ENCODE data around the gene WDR88. TPM values are rescaled to one million over a fixed set of nuclear protein-coding genes. Genes with fewer than 3 reads are reported as not detected.

Gene WDR88
- total RNA-seq, result not detected

- Mint-ChIP-seq H3K27me3 (ENCODE audit: low read depth) (peaks cover 2% of the 10 kb centered on the region), H3K36me3 (ENCODE audit: insufficient read depth) (peaks cover 17% of the 10 kb centered on the region), H3K9me3 (no peaks in the 10 kb centered on the region), H3K4me3 (no peak within 1 kb of the TSS), H3K4me1 (ENCODE audit: low read depth) (peaks cover 4% of the 10 kb centered on the region)
- no peak for DNase-seq
- ATAC-seq, result no peak
Observed at GRCh38 chr19:33132021-33132420, at the start of gene WDR88. Gene WDR88, plus strand, starts transcription at chr19:33132114. Its CDS starts 56 bp downstream, at chr19:33132170.

- Mint-ChIP-seq H3K27me3 (ENCODE audit: low read depth) (no peaks in the 10 kb centered on the region), H3K4me1 (ENCODE audit: low read depth) (peaks cover 16% of the 10 kb centered on the region), H3K9me3 (no peaks in the 10 kb centered on the region), H3K4me3 (no peak overlapping the region), H3K36me3 (ENCODE audit: insufficient read depth) (peaks cover 13% of the 10 kb centered on the region)
- no peak for ATAC-seq
- DNase-seq, result no peak
Observed at GRCh38 chr19:33085570-33086128, 46.3 kb upstream of the WDR88 start.

- ATAC-seq (no peak), DNase-seq (no peak)
- Mint-ChIP-seq H3K4me1 (ENCODE audit: low read depth) (peaks cover 5% of the 10 kb centered on the region), H3K9me3 (no peaks in the 10 kb centered on the region), H3K27me3 (ENCODE audit: low read depth) (no peaks in the 10 kb centered on the region), H3K36me3 (ENCODE audit: insufficient read depth) (peaks cover 20% of the 10 kb centered on the region), H3K4me3 (no peak overlapping the region)
Observed at GRCh38 chr19:33086955-33087354, 45.0 kb upstream of the WDR88 start.

- Mint-ChIP-seq H3K4me3 (no peak overlapping the region), H3K4me1 (ENCODE audit: low read depth) (no peaks in the 10 kb centered on the region), H3K9me3 (no peaks in the 10 kb centered on the region), H3K27me3 (ENCODE audit: low read depth) (no peaks in the 10 kb centered on the region), H3K36me3 (ENCODE audit: insufficient read depth) (peaks cover 21% of the 10 kb centered on the region)
- no peak for ATAC-seq
- DNase-seq, result no peak
Observed at GRCh38 chr19:33089010-33089409, 42.9 kb upstream of the WDR88 start.

- no peak for ATAC-seq
- Mint-ChIP-seq H3K4me3 (no peak overlapping the region), H3K9me3 (no peaks in the 10 kb centered on the region), H3K27me3 (ENCODE audit: low read depth) (no peaks in the 10 kb centered on the region), H3K4me1 (ENCODE audit: low read depth) (no peaks in the 10 kb centered on the region), H3K36me3 (ENCODE audit: insufficient read depth) (peaks cover 22% of the 10 kb centered on the region)
- no peak for DNase-seq
Observed at GRCh38 chr19:33090179-33090578, 41.7 kb upstream of the WDR88 start.

GRCh38 chr19:33093420-33094210 is 38.3 kb upstream of the WDR88 start:
- Mint-ChIP-seq H3K4me3 (no peak overlapping the region), H3K36me3 (ENCODE audit: insufficient read depth) (peaks cover 45% of the 10 kb centered on the region), H3K4me1 (ENCODE audit: low read depth) (no peaks in the 10 kb centered on the region), H3K9me3 (no peaks in the 10 kb centered on the region), H3K27me3 (ENCODE audit: low read depth) (no peaks in the 10 kb centered on the region)
- DNase-seq (no peak), ATAC-seq (no peak)

- DNase-seq, result no peak
- H3K36me3 Mint-ChIP-seq (ENCODE audit: insufficient read depth), result peaks cover 41% of the 10 kb centered on the region
- H3K9me3 Mint-ChIP-seq, result no peaks in the 10 kb centered on the region
- H3K27me3 Mint-ChIP-seq (ENCODE audit: low read depth), result no peaks in the 10 kb centered on the region
- ATAC-seq, result no peak
- H3K4me1 Mint-ChIP-seq (ENCODE audit: low read depth), result no peaks in the 10 kb centered on the region
- no peak overlapping the region for H3K4me3 Mint-ChIP-seq
Observed at GRCh38 chr19:33094436-33095067, 37.4 kb upstream of the WDR88 start.

- Mint-ChIP-seq H3K4me3 (no peak overlapping the region), H3K9me3 (no peaks in the 10 kb centered on the region), H3K36me3 (ENCODE audit: insufficient read depth) (peaks cover 36% of the 10 kb centered on the region), H3K4me1 (ENCODE audit: low read depth) (no peaks in the 10 kb centered on the region), H3K27me3 (ENCODE audit: low read depth) (no peaks in the 10 kb centered on the region)
- no peak for DNase-seq
- ATAC-seq, result no peak
Observed at GRCh38 chr19:33096005-33096404, 35.9 kb upstream of the WDR88 start.

GRCh38 chr19:33098055-33098534 is 33.8 kb upstream of the WDR88 start:
- no peaks in the 10 kb centered on the region for H3K27me3 Mint-ChIP-seq (ENCODE audit: low read depth)
- H3K9me3 Mint-ChIP-seq, result no peaks in the 10 kb centered on the region
- no peaks in the 10 kb centered on the region for H3K4me1 Mint-ChIP-seq (ENCODE audit: low read depth)
- ATAC-seq, result no peak
- DNase-seq, result no peak
- peaks cover 41% of the 10 kb centered on the region for H3K36me3 Mint-ChIP-seq (ENCODE audit: insufficient read depth)
- H3K4me3 Mint-ChIP-seq, result no peak overlapping the region

GRCh38 chr19:33100894-33101644 is 30.8 kb upstream of the WDR88 start:
- Mint-ChIP-seq H3K4me3 (no peak overlapping the region), H3K9me3 (no peaks in the 10 kb centered on the region), H3K27me3 (ENCODE audit: low read depth) (no peaks in the 10 kb centered on the region), H3K4me1 (ENCODE audit: low read depth) (no peaks in the 10 kb centered on the region), H3K36me3 (ENCODE audit: insufficient read depth) (peaks cover 40% of the 10 kb centered on the region)
- ATAC-seq (no peak), DNase-seq (no peak)

GRCh38 chr19:33102893-33103292 is 29.0 kb upstream of the WDR88 start:
- H3K9me3 Mint-ChIP-seq, result no peaks in the 10 kb centered on the region
- ATAC-seq (no peak), DNase-seq (no peak)
- H3K4me3 Mint-ChIP-seq, result no peak overlapping the region
- H3K4me1 Mint-ChIP-seq (ENCODE audit: low read depth), result no peaks in the 10 kb centered on the region
- no peaks in the 10 kb centered on the region for H3K27me3 Mint-ChIP-seq (ENCODE audit: low read depth)
- peaks cover 31% of the 10 kb centered on the region for H3K36me3 Mint-ChIP-seq (ENCODE audit: insufficient read depth)

GRCh38 chr19:33108161-33108560 is 23.8 kb upstream of the WDR88 start:
- H3K27me3 Mint-ChIP-seq (ENCODE audit: low read depth), result no peaks in the 10 kb centered on the region
- H3K4me1 Mint-ChIP-seq (ENCODE audit: low read depth), result no peaks in the 10 kb centered on the region

GRCh38 chr19:33110137-33110910 is 21.6 kb upstream of the WDR88 start:
- DNase-seq, result no peak
- Mint-ChIP-seq H3K27me3 (ENCODE audit: low read depth) (no peaks in the 10 kb centered on the region), H3K36me3 (ENCODE audit: insufficient read depth) (peaks cover 32% of the 10 kb centered on the region), H3K9me3 (no peaks in the 10 kb centered on the region), H3K4me1 (ENCODE audit: low read depth) (no peaks in the 10 kb centered on the region), H3K4me3 (no peak overlapping the region)
- no peak for ATAC-seq

More at GRCh38 chr19:33108161-33108560, 23.8 kb upstream of the WDR88 start:
- DNase-seq, result no peak
- H3K9me3 Mint-ChIP-seq, result no peaks in the 10 kb centered on the region
- H3K4me3 Mint-ChIP-seq, result no peak overlapping the region
- H3K36me3 Mint-ChIP-seq (ENCODE audit: insufficient read depth), result peaks cover 28% of the 10 kb centered on the region
- ATAC-seq, result no peak

GRCh38 chr19:33111587-33111986 is 20.3 kb upstream of the WDR88 start:
- no peak overlapping the region for H3K4me3 Mint-ChIP-seq
- H3K27me3 Mint-ChIP-seq (ENCODE audit: low read depth), result no peaks in the 10 kb centered on the region
- ATAC-seq (no peak), DNase-seq (no peak)
- peaks cover 37% of the 10 kb centered on the region for H3K36me3 Mint-ChIP-seq (ENCODE audit: insufficient read depth)
- H3K9me3 Mint-ChIP-seq, result no peaks in the 10 kb centered on the region
- H3K4me1 Mint-ChIP-seq (ENCODE audit: low read depth), result no peaks in the 10 kb centered on the region
